ENCODE data around the gene KLHL12. TPM values are rescaled to one million over a fixed set of nuclear protein-coding genes. Genes with fewer than 3 reads are reported as not detected.
A peak's percentile ranks its signal among the peaks of the same experiment; 100 is the strongest.

Gene KLHL12
- total and polyA plus RNA-seq, 7 donors: 7.4 to 27.4 (median 16.5) TPM

DNA sequence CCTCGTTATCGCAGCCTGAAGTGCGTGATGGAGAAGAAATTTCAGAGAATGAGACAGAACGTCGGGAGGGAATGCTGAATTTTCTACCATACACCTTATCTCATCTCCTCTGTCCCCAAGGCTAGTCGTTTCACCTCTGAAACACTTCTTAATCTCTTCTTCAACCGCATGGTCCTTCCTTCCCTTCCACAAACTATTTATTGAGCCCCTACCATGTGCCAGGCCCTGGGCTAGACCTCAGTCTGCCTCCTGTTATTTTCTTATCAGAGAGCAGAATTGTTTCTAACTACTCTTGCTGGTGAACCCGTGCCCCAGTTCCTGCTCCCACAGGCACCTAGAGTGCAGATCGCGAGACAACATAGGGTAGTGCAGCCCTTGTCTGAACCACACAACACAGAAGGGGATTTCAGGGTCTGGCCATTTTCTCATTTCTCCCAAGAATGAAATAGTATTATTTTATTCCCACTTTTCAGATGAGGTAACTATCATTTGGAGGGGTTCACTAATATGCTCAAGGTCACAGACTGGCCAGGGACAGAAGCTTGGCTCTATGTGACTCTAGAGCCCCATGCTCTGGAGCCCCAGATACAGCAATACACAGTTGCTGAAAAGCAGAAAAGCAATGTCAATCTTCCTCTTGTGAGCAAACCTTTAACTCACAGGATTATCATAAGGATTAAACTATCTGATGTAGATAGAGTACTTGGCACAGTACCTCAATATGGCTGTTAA lies 31.7 kb upstream of the KLHL12 start:
- no peaks in the 10 kb centered on the region for H3K27me3 ChIP-seq (ENCODE audit: insufficient read depth in 3 of 3, low read length in 2 of 3)
- H3K4me3 ChIP-seq: peak overlapping the region; percentile 97
- peaks cover 0 to 41% of the 10 kb centered on the region in 2 donors for H3K36me3 ChIP-seq (ENCODE audit: insufficient read depth in 1 of 2, low read depth in 1 of 2)
- H3K27ac ChIP-seq: peak overlapping the region; percentile 99
- H3K4me1 ChIP-seq: peaks cover 84% of the 10 kb centered on the region
- no peaks in the 10 kb centered on the region for H3K9me3 ChIP-seq
- TF ChIP-seq, protein P1, sequence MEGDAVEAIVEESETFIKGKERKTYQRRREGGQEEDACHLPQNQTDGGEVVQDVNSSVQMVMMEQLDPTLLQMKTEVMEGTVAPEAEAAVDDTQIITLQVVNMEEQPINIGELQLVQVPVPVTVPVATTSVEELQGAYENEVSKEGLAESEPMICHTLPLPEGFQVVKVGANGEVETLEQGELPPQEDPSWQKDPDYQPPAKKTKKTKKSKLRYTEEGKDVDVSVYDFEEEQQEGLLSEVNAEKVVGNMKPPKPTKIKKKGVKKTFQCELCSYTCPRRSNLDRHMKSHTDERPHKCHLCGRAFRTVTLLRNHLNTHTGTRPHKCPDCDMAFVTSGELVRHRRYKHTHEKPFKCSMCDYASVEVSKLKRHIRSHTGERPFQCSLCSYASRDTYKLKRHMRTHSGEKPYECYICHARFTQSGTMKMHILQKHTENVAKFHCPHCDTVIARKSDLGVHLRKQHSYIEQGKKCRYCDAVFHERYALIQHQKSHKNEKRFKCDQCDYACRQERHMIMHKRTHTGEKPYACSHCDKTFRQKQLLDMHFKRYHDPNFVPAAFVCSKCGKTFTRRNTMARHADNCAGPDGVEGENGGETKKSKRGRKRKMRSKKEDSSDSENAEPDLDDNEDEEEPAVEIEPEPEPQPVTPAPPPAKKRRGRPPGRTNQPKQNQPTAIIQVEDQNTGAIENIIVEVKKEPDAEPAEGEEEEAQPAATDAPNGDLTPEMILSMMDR (IDR thresholded peaks at IDR 0.05): no peak
- peak; percentile 5 to 20 (median 8) for ATAC-seq
- 0 to 3% (median 1%) methylated on average over 10 of the region's 10 CpGs for WGBS, 3 donors
- intact Hi-C loops (cut with DNase I): loop anchor here in 1 of 2 donors (5.0 kb wide), 1 partner anchor 1076 kb away; no protein-coding TSS in a partner anchor
- no peak for DNase-seq

DNA sequence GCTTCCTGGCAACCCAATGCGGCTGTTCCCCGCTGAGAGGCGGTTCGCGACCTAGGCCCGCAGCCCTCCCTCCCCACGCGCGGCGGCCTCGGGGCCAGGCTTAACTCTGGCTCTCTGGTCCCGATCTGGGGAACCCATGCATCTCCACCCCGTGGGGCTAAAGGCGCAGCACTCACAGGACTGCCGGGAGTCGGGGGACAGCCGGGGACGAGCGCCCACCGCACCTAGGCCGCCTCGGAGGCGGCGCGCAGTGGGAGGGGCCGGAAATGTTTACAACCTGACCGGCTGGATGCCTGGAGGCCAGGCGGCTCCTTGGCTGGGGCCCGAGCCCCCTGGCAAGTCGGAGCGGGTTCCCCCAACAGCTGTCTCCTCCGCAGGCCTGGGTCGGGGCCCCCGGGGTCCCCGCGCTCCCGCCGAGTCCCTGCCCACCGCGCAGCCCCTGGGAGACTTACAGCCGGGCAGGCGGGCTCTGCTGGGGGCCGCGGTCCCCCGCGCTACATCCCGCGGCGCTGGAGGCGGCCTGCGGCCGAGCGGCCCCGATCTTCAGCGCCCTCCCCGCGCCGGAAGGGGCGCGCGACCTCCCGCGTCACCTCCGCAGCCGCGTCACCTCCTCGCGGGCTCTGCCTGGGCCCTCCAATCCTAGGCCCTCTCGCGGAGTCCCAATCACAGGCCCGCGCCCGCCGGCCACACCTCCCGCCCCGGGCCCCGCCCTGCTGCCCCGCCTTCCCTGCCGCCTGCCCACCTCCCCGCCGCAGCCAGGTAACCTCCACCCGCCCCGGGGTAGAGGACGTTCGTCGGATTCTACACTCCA lies 30.9 kb upstream of the KLHL12 start, which contains the start of gene ADIPOR1:
Gene ADIPOR1, minus strand, starts transcription at position 580 of the 811 bp plus-strand sequence. CDS start 7,242 bp downstream, outside the sequence.
- Histone ChIP-seq H3K36me3 (ENCODE audit: insufficient read depth in 1 of 2, low read depth in 1 of 2) (peaks cover 0 to 37% of the 10 kb centered on the region in 2 donors), H3K27me3 (ENCODE audit: insufficient read depth in 3 of 3, low read length in 2 of 3) (no peaks in the 10 kb centered on the region), H3K9me3 (no peaks in the 10 kb centered on the region), H3K4me3 (peak within 1 kb of the TSS; percentile 97), H3K27ac (peak within 1 kb of the TSS; percentile 99), H3K4me1 (peaks cover 83% of the 10 kb centered on the region)
- peak; percentile 82 to 86 (median 83) for ATAC-seq
- WGBS, 3 donors: 0 to 1% (median 0%) methylated on average over 49 to 86 of the region's 86 CpGs
- intact Hi-C loops (cut with DNase I): loop anchor here in 1 of 2 donors (5.0 kb wide), 1 partner anchor 1076 kb away; no protein-coding TSS in a partner anchor
- TF ChIP-seq, protein P1 (IDR thresholded peaks at IDR 0.05): no peak
- peak; percentile 91 to 96 for DNase-seq

DNA sequence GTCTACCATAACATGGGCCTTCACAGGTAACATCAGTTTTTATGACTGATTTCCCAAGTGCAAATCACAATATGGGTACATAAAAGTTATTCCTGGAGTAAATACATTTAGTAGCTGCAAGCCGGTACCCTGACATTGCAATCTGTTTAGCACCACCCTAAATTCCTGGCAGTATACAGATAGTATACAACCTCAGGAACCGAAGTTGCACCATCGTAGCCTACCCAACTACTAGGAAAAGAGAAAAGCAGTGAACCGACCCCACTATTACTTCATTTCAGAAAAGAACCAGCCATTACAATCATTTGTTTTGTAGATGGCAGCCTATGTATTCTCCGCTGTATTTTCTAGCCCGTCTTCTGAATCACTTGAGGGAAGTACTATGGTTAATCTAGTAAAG lies 29.9 kb upstream of the KLHL12 start:
- H3K9me3 ChIP-seq: no peaks in the 10 kb centered on the region
- intact Hi-C loops (cut with DNase I): loop anchor here in 1 of 2 donors (5.0 kb wide), 1 partner anchor 1075 kb away; no protein-coding TSS in a partner anchor
- H3K4me1 ChIP-seq: peaks cover 78% of the 10 kb centered on the region

DNA sequence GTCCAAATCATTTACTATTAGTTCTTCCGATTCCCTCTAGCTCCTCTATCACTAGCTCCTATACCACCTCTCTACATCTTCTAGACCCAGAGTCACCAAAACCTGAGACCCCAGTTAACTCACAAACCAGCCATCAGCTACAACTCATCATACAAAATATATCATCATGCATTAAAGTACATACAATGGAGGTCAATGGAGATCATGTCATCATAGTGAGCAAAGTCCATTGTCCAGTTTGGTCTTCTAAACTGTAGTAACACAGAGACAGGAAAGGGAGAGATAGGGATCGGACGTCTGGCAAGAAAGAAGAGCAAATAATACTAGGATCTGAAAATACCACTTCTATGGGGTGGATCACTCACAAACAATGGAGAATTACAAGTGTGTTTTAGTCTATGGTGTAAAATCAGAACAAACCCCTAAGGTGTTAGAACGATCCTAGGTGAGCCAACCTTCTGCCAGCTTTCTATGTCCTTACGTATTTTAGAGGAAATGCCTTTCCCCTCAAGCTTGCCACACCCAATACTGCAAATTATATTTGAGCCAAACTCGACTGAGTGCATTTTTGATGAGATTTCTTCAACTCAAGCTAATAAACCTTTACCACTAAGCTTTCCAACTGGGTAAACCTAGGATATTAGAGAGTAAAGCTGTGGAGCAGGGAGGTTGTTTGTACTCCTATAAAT lies 27.2 kb upstream of the KLHL12 start:
- WGBS, 3 donors: 58 to 73% (median 70%) methylated on average over 6 of the region's 6 CpGs
- Histone ChIP-seq H3K27me3 (ENCODE audit: insufficient read depth in 3 of 3, low read length in 2 of 3) (no peaks in the 10 kb centered on the region), H3K36me3 (ENCODE audit: insufficient read depth in 1 of 2, low read depth in 1 of 2) (peaks cover 4 to 58% of the 10 kb centered on the region in 2 donors), H3K4me1 (peaks cover 55% of the 10 kb centered on the region), H3K9me3 (no peaks in the 10 kb centered on the region), H3K4me3 (no peak overlapping the region), H3K27ac (peak overlapping the region; percentile 26)
- TF ChIP-seq, protein P1 (IDR thresholded peaks at IDR 0.05): no peak
- ATAC-seq (no peak), DNase-seq (no peak)
- intact Hi-C loops (cut with DNase I): loop anchor here in 1 of 2 donors (2.0 kb wide), 1 partner anchor 15 kb away; no protein-coding TSS in a partner anchor

More for the DNA sequence above, 29.9 kb upstream of the KLHL12 start:
- ATAC-seq (no peak), DNase-seq (no peak)
- WGBS, 3 donors: 49 to 57% (median 50%) methylated on average over 6 of the region's 6 CpGs
- no peaks in the 10 kb centered on the region for H3K27me3 ChIP-seq (ENCODE audit: insufficient read depth in 3 of 3, low read length in 2 of 3)
- TF ChIP-seq, protein P1 (IDR thresholded peaks at IDR 0.05): no peak
- peaks cover 0 to 34% of the 10 kb centered on the region in 2 donors for H3K36me3 ChIP-seq (ENCODE audit: insufficient read depth in 1 of 2, low read depth in 1 of 2)
- H3K4me3 ChIP-seq: peak overlapping the region; percentile 97
- H3K27ac ChIP-seq: peak overlapping the region; percentile 99
